Measurements from ENCODE around the gene HAT1.

HAT1 gene

DNA sequence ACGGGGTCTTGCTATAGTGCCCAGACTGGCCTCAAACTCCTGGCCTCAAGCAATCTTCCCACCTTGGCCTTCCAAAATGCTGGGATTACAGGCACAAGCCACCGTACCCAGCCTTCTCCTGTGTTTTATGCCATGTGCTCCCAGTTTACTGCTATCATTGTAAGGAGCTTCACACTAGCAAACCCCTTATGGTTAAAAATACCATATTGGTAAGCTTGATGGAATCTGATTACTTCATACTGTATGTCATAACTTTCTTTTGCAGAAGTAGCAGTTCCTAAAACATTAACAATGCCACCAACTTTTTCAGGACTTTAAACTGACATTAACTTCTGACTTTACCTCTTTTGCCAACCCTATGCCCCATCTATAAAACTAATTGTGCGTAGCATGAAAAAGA, 36.2 kb downstream of the HAT1 start:
- H3K4me3 ChIP-seq (ENCODE audit: low read depth, low read length): no peak overlapping the region
- TF ChIP-seq, protein P1, sequence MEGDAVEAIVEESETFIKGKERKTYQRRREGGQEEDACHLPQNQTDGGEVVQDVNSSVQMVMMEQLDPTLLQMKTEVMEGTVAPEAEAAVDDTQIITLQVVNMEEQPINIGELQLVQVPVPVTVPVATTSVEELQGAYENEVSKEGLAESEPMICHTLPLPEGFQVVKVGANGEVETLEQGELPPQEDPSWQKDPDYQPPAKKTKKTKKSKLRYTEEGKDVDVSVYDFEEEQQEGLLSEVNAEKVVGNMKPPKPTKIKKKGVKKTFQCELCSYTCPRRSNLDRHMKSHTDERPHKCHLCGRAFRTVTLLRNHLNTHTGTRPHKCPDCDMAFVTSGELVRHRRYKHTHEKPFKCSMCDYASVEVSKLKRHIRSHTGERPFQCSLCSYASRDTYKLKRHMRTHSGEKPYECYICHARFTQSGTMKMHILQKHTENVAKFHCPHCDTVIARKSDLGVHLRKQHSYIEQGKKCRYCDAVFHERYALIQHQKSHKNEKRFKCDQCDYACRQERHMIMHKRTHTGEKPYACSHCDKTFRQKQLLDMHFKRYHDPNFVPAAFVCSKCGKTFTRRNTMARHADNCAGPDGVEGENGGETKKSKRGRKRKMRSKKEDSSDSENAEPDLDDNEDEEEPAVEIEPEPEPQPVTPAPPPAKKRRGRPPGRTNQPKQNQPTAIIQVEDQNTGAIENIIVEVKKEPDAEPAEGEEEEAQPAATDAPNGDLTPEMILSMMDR (IDR thresholded peaks at IDR 0.05; ENCODE audit: borderline replicate concordance, insufficient read depth, low read depth, low read length): no peak

DNA sequence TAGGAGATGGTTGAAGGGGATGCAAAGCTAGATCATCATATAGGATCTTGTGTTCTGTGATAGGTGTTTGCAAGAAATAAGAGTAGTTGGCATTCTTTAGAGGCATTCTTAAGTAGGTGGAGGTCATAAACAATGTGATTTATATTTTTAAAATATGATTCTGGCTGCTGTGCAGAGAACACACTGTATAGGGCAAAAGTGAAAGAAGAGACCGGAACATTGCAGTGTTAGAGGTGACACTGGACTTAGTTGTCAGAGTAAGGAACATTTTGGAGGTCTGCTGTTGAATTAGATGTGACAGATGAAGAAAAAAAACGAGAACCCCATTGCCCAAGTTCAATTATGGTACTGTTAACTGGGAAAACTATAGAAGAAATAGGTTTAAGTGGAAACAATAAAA, 37.7 kb downstream of the HAT1 start:
- no peak overlapping the region for H3K4me3 ChIP-seq (ENCODE audit: low read depth, low read length)
- TF ChIP-seq, protein P1 (IDR thresholded peaks at IDR 0.05; ENCODE audit: borderline replicate concordance, insufficient read depth, low read depth, low read length): no peak

DNA sequence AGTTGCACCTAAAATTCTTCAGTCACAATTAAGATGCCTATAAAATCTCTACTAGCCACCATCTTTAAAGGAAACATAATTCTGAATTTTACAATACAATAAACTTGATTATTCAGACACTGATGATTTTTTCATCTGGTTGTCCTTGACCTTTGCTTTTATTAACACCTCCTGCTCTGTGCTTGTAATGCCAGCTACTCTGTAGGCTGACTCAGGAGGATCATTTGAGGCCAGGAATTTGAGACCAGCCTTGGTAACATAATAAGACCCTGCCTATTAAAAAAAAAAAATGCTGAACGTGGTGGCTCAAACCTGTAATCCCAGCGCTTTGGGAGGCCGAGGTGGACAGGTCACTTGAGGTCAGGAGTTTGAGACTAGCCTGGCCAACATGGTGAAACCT, 38.3 kb downstream of the HAT1 start:
- TF ChIP-seq, protein P1 (IDR thresholded peaks at IDR 0.05; ENCODE audit: borderline replicate concordance, insufficient read depth, low read depth, low read length): no peak
- H3K4me3 ChIP-seq (ENCODE audit: low read depth, low read length): no peak overlapping the region

DNA sequence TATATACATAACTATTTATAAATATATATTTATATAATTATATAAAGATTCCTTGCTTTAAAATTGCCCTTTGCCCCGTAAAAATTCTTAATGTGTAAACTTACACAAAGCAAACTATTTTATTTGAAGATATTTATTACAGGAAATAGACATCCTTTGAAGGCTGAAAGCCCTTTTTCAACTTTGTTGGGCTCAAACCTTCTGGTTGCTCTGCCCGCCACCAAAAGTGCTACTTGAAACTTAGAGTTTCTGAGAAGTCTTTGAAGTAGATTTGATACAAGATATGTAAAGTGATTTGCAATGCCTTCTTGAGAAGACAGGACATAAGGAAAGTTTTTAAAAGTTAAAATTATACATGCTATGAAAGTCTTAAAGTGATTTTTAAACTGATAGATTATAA, 40.9 kb downstream of the HAT1 start:
- H3K4me3 ChIP-seq (ENCODE audit: low read depth, low read length): no peak overlapping the region
- TF ChIP-seq, protein P1 (IDR thresholded peaks at IDR 0.05; ENCODE audit: borderline replicate concordance, insufficient read depth, low read depth, low read length): no peak

DNA sequence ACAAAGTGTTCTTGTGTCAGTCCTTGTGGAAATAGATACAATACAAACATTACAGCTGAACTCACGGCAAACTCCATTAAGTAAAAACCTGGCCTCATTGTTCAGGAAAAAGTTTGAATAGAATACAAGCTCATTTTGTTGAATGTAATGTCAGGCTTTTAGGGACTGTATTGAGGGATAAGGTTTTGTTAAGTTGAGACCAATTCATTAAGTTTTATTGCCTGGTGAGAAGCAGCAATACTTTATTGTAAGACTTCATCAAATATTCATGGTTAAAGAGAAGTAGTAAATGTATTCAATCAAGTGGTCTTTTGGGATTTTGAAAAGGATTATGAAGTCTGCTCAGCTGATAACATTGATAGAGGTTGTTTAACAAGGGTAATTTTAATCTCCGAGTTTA, 42.0 kb downstream of the HAT1 start:
- H3K4me3 ChIP-seq (ENCODE audit: low read depth, low read length): no peak overlapping the region
- TF ChIP-seq, protein P1 (IDR thresholded peaks at IDR 0.05; ENCODE audit: borderline replicate concordance, insufficient read depth, low read depth, low read length): no peak

DNA sequence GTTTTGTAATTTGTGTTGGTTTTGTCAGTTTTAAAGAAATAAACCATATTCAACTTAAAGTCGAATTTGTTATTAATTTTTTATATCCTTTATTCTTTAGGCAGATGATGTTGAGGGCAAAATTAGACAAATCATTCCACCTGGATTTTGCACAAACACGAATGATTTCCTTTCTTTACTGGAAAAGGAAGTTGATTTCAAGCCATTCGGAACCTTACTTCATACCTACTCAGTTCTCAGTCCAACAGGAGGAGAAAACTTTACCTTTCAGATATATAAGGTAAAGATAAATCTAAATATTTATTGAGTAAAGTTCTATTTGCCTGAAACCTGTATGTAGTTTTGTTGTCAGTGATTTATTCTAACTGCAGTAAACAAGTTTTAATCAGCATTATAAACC, 43.0 kb downstream of the HAT1 start:
- H3K4me3 ChIP-seq (ENCODE audit: low read depth, low read length): no peak overlapping the region
- TF ChIP-seq, protein P1 (IDR thresholded peaks at IDR 0.05; ENCODE audit: borderline replicate concordance, insufficient read depth, low read depth, low read length): no peak

DNA sequence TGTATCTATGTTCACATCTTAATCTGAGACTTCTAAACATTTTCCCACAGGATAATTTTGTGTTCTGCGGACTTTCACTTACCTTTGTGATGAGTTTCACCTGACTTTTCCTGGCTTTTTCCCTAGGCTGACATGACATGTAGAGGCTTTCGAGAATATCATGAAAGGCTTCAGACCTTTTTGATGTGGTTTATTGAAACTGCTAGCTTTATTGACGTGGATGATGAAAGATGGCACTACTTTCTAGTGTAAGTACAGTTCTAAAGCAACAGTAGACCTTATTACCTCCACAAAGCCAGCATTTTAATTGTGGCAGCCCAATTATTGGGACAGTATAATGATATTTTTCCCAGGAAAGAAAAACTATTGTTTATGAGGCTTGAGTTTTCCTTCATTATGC, 43.4 kb downstream of the HAT1 start:
- H3K4me3 ChIP-seq (ENCODE audit: low read depth, low read length): no peak overlapping the region
- TF ChIP-seq, protein P1 (IDR thresholded peaks at IDR 0.05; ENCODE audit: borderline replicate concordance, insufficient read depth, low read depth, low read length): no peak
